Measurements from ENCODE around the gene FTCD.

GRCh38 chr21:46125846-46126301, 29.5 kb downstream of the FTCD start:
- TF ChIP-seq EZH2 (IDR thresholded peaks at IDR 0.05; ENCODE audit: insufficient read depth, poor library complexity, severe bottlenecking) (no peak), EZH2phosphoT487 (IDR thresholded peaks at IDR 0.05; ENCODE audit: insufficient read depth, low read depth) (no peak)
